ENCODE measurements around the gene SKI.

Gene SKI

GRCh38 chr1:2183937-2184334 lies 44.2 kb upstream of the SKI start:
- H4K8ac ChIP-seq (ENCODE audit: low read depth, low read length), result no peak overlapping the region
- no peak overlapping the region for H4K91ac ChIP-seq (ENCODE audit: low read depth, low read length, poor library complexity)

GRCh38 chr1:2184531-2184930 lies 43.6 kb upstream of the SKI start:
- no peak overlapping the region for H2AFZ ChIP-seq (ENCODE audit: low read length)
- DNase-seq (ENCODE audit: low spot score), result no peak
- no peak overlapping the region for H2BK12ac ChIP-seq (ENCODE audit: low read length)
- H3K79me1 ChIP-seq (ENCODE audit: low read depth, low read length), result peaks cover 11% of the 10 kb centered on the region
- no peak overlapping the region for H2BK15ac ChIP-seq (ENCODE audit: low read length)
- peaks cover 0 to 1% of the 10 kb centered on the region in 2 donors for H3K4me1 ChIP-seq (ENCODE audit: control insufficient read depth in 2 of 2, insufficient read depth in 1 of 2, low read depth in 1 of 2, low read length in 2 of 2)
- H3K23ac ChIP-seq (ENCODE audit: low read depth, low read length, poor library complexity), result peak overlapping the region; percentile 89
- no peak overlapping the region for H3K4me2 ChIP-seq (ENCODE audit: insufficient read depth, low read length, poor library complexity, severe bottlenecking)
- WGBS, 2 donors (ENCODE audit: extremely low coverage in 2 of 2, insufficient read length in 2 of 2, insufficient replicate concordance in 1 of 2), result no CpG with 5 or more reads among the region's 18 CpGs
- H3K36me3 ChIP-seq (replicated peaks in 1 of 2; ENCODE audit: control insufficient read depth in 2 of 2, insufficient read depth in 2 of 2, low read length in 2 of 2), result peaks cover 11 to 27% of the 10 kb centered on the region in 2 donors
- no peak overlapping the region for H4K8ac ChIP-seq (ENCODE audit: low read depth, low read length)
- H3K27ac ChIP-seq (replicated peaks; ENCODE audit: low read length), result no peak overlapping the region
- H3K14ac ChIP-seq (ENCODE audit: low read length), result no peak overlapping the region
- no peak overlapping the region for H2BK120ac ChIP-seq (ENCODE audit: low read depth, low read length)
- peaks cover 0 to 2% of the 10 kb centered on the region in 2 donors for H3K9me3 ChIP-seq (replicated peaks in 1 of 2; ENCODE audit: control insufficient read depth in 2 of 2, insufficient read depth in 1 of 2, low read depth in 1 of 2, low read length in 2 of 2)
- no peak overlapping the region for H3K9ac ChIP-seq (ENCODE audit: low read depth, low read length, poor library complexity)
- H3K18ac ChIP-seq (ENCODE audit: low read length), result no peak overlapping the region
- no peak overlapping the region for H2AK5ac ChIP-seq (ENCODE audit: low read depth, low read length)
- no peak overlapping the region for H3K4ac ChIP-seq (ENCODE audit: low read length)
- no peak overlapping the region for H3K4me3 ChIP-seq (ENCODE audit: low read length in 2 of 2)
- no peak overlapping the region for H2BK5ac ChIP-seq (ENCODE audit: low read length)
- H3K27me3 ChIP-seq (ENCODE audit: control insufficient read depth in 3 of 3, insufficient read depth in 3 of 3, low read depth in 1 of 3, low read length in 3 of 3), result no peaks in the 10 kb centered on the region
- no peak overlapping the region for H4K91ac ChIP-seq (ENCODE audit: low read depth, low read length, poor library complexity)

More at GRCh38 chr1:2183937-2184334, 44.2 kb upstream of the SKI start:
- Histone ChIP-seq H3K36me3 (replicated peaks in 1 of 2; ENCODE audit: control insufficient read depth in 2 of 2, insufficient read depth in 2 of 2, low read length in 2 of 2) (peaks cover 11 to 27% of the 10 kb centered on the region in 2 donors), H2AFZ (ENCODE audit: low read length) (no peak overlapping the region), H2BK15ac (ENCODE audit: low read length) (no peak overlapping the region), H3K9me3 (replicated peaks in 1 of 2; ENCODE audit: control insufficient read depth in 2 of 2, insufficient read depth in 1 of 2, low read depth in 1 of 2, low read length in 2 of 2) (peaks cover 0 to 2% of the 10 kb centered on the region in 2 donors), H2AK5ac (ENCODE audit: low read depth, low read length) (no peak overlapping the region), H3K4me3 (ENCODE audit: low read length in 2 of 2) (no peak overlapping the region), H3K18ac (ENCODE audit: low read length) (peak overlapping the region; percentile 80), H3K4me1 (ENCODE audit: control insufficient read depth in 2 of 2, insufficient read depth in 1 of 2, low read depth in 1 of 2, low read length in 2 of 2) (no peaks in the 10 kb centered on the region), H3K4ac (ENCODE audit: low read length) (no peak overlapping the region), H2BK120ac (ENCODE audit: low read depth, low read length) (no peak overlapping the region), H2BK5ac (ENCODE audit: low read length) (no peak overlapping the region), H3K27me3 (ENCODE audit: control insufficient read depth in 3 of 3, insufficient read depth in 3 of 3, low read depth in 1 of 3, low read length in 3 of 3) (no peaks in the 10 kb centered on the region), H3K14ac (ENCODE audit: low read length) (peak overlapping the region; percentile 82), H3K23ac (ENCODE audit: low read depth, low read length, poor library complexity) (peak overlapping the region; percentile 73), H3K4me2 (ENCODE audit: insufficient read depth, low read length, poor library complexity, severe bottlenecking) (no peak overlapping the region), H2BK12ac (ENCODE audit: low read length) (no peak overlapping the region), H3K27ac (replicated peaks; ENCODE audit: low read length) (no peak overlapping the region), H3K79me1 (ENCODE audit: low read depth, low read length) (peaks cover 11% of the 10 kb centered on the region), H3K9ac (ENCODE audit: low read depth, low read length, poor library complexity) (no peak overlapping the region)
- no peak for DNase-seq (ENCODE audit: low spot score)
- WGBS, 2 donors (ENCODE audit: extremely low coverage in 2 of 2, insufficient read length in 2 of 2, insufficient replicate concordance in 1 of 2), result no CpG with 5 or more reads among the region's 15 CpGs

GRCh38 chr1:2184934-2185333 lies 43.2 kb upstream of the SKI start:
- Histone ChIP-seq H2BK12ac (ENCODE audit: low read length) (no peak overlapping the region), H3K27me3 (ENCODE audit: control insufficient read depth in 3 of 3, insufficient read depth in 3 of 3, low read depth in 1 of 3, low read length in 3 of 3) (no peaks in the 10 kb centered on the region), H3K79me1 (ENCODE audit: low read depth, low read length) (peaks cover 13% of the 10 kb centered on the region), H4K91ac (ENCODE audit: low read depth, low read length, poor library complexity) (no peak overlapping the region), H2BK5ac (ENCODE audit: low read length) (no peak overlapping the region), H2BK120ac (ENCODE audit: low read depth, low read length) (no peak overlapping the region), H2BK15ac (ENCODE audit: low read length) (no peak overlapping the region), H3K27ac (replicated peaks; ENCODE audit: low read length) (no peak overlapping the region), H3K4ac (ENCODE audit: low read length) (no peak overlapping the region), H2AK5ac (ENCODE audit: low read depth, low read length) (no peak overlapping the region), H3K4me1 (ENCODE audit: control insufficient read depth in 2 of 2, insufficient read depth in 1 of 2, low read depth in 1 of 2, low read length in 2 of 2) (peaks cover 4 to 5% of the 10 kb centered on the region in 2 donors), H3K23ac (ENCODE audit: low read depth, low read length, poor library complexity) (peak overlapping the region; percentile 89), H4K8ac (ENCODE audit: low read depth, low read length) (no peak overlapping the region), H3K4me3 (ENCODE audit: low read length in 2 of 2) (no peak overlapping the region), H2AFZ (ENCODE audit: low read length) (no peak overlapping the region), H3K9me3 (replicated peaks in 1 of 2; ENCODE audit: control insufficient read depth in 2 of 2, insufficient read depth in 1 of 2, low read depth in 1 of 2, low read length in 2 of 2) (peaks cover 0 to 2% of the 10 kb centered on the region in 2 donors), H3K4me2 (ENCODE audit: insufficient read depth, low read length, poor library complexity, severe bottlenecking) (no peak overlapping the region), H3K18ac (ENCODE audit: low read length) (no peak overlapping the region), H3K36me3 (replicated peaks in 1 of 2; ENCODE audit: control insufficient read depth in 2 of 2, insufficient read depth in 2 of 2, low read length in 2 of 2) (peaks cover 11 to 27% of the 10 kb centered on the region in 2 donors), H3K14ac (ENCODE audit: low read length) (no peak overlapping the region), H3K9ac (ENCODE audit: low read depth, low read length, poor library complexity) (peak overlapping the region; percentile 30)
- DNase-seq (ENCODE audit: low spot score), result no peak
- no CpG with 5 or more reads among the region's 33 CpGs for WGBS, 2 donors (ENCODE audit: extremely low coverage in 2 of 2, insufficient read length in 2 of 2, insufficient replicate concordance in 1 of 2)

GRCh38 chr1:2185880-2186855 lies 42.0 kb upstream of the SKI start:
- Histone ChIP-seq H2BK5ac (ENCODE audit: low read length) (peak overlapping the region; percentile 75), H3K18ac (ENCODE audit: low read length) (no peak overlapping the region), H3K27ac (replicated peaks; ENCODE audit: low read length) (no peak overlapping the region), H3K4me3 (ENCODE audit: low read length in 2 of 2) (no peak overlapping the region), H3K9me3 (replicated peaks in 1 of 2; ENCODE audit: control insufficient read depth in 2 of 2, insufficient read depth in 1 of 2, low read depth in 1 of 2, low read length in 2 of 2) (no peaks in the 10 kb centered on the region), H3K23ac (ENCODE audit: low read depth, low read length, poor library complexity) (peak overlapping the region; percentile 89), H3K9ac (ENCODE audit: low read depth, low read length, poor library complexity) (no peak overlapping the region), H2BK12ac (ENCODE audit: low read length) (peak overlapping the region; percentile 41), H3K4ac (ENCODE audit: low read length) (no peak overlapping the region), H3K4me1 (ENCODE audit: control insufficient read depth in 2 of 2, insufficient read depth in 1 of 2, low read depth in 1 of 2, low read length in 2 of 2) (peaks cover 6 to 13% of the 10 kb centered on the region in 2 donors), H3K14ac (ENCODE audit: low read length) (no peak overlapping the region), H3K4me2 (ENCODE audit: insufficient read depth, low read length, poor library complexity, severe bottlenecking) (no peak overlapping the region), H2AK5ac (ENCODE audit: low read depth, low read length) (no peak overlapping the region), H3K27me3 (ENCODE audit: control insufficient read depth in 3 of 3, insufficient read depth in 3 of 3, low read depth in 1 of 3, low read length in 3 of 3) (no peaks in the 10 kb centered on the region), H2BK15ac (ENCODE audit: low read length) (no peak overlapping the region), H3K36me3 (replicated peaks in 1 of 2; ENCODE audit: control insufficient read depth in 2 of 2, insufficient read depth in 2 of 2, low read length in 2 of 2) (peaks cover 14 to 20% of the 10 kb centered on the region in 2 donors), H2AFZ (ENCODE audit: low read length) (no peak overlapping the region), H4K91ac (ENCODE audit: low read depth, low read length, poor library complexity) (no peak overlapping the region), H2BK120ac (ENCODE audit: low read depth, low read length) (no peak overlapping the region), H3K79me1 (ENCODE audit: low read depth, low read length) (peaks cover 15% of the 10 kb centered on the region), H4K8ac (ENCODE audit: low read depth, low read length) (no peak overlapping the region)
- DNase-seq (ENCODE audit: low spot score), result no peak
- no CpG with 5 or more reads among the region's 38 CpGs for WGBS, 2 donors (ENCODE audit: extremely low coverage in 2 of 2, insufficient read length in 2 of 2, insufficient replicate concordance in 1 of 2)

All from neuronal stem cell (in vitro differentiated cells).